AG10803 (cell line): ENCODE measurements around the gene DGCR2.
"Not testable (repeated sequence)": the region's sequence is repeated elsewhere in the genome, so short reads cannot be mapped to it uniquely, and the experiment has no call there.

Experiments used
- DNase-seq: peaks from one replicate; pipeline ENCODE4 v3.0.0; 2010; ENCODE audit warnings: low read depth
- H3K4me3 ChIP-seq: 2 replicates; pipeline ENCODE4 v1.5.1; 2011; ENCODE audit warnings: mild to moderate bottlenecking, low read length, control low read depth
- TF ChIP-seq, protein P1 (sequence below): conservative IDR thresholded peaks from 2 replicates; pipeline ENCODE4 v1.5.1; 2011; ENCODE audit warnings: mild to moderate bottlenecking, low read length, control low read depth, inconsistent platforms

Gene DGCR2

GRCh38 chr22:19057539-19057938 lies 64.7 kb downstream of the DGCR2 start:
- no peak overlapping the region for H3K4me3 ChIP-seq
- DNase-seq: no peak
- TF ChIP-seq, protein P1, sequence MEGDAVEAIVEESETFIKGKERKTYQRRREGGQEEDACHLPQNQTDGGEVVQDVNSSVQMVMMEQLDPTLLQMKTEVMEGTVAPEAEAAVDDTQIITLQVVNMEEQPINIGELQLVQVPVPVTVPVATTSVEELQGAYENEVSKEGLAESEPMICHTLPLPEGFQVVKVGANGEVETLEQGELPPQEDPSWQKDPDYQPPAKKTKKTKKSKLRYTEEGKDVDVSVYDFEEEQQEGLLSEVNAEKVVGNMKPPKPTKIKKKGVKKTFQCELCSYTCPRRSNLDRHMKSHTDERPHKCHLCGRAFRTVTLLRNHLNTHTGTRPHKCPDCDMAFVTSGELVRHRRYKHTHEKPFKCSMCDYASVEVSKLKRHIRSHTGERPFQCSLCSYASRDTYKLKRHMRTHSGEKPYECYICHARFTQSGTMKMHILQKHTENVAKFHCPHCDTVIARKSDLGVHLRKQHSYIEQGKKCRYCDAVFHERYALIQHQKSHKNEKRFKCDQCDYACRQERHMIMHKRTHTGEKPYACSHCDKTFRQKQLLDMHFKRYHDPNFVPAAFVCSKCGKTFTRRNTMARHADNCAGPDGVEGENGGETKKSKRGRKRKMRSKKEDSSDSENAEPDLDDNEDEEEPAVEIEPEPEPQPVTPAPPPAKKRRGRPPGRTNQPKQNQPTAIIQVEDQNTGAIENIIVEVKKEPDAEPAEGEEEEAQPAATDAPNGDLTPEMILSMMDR: no peak

DNA sequence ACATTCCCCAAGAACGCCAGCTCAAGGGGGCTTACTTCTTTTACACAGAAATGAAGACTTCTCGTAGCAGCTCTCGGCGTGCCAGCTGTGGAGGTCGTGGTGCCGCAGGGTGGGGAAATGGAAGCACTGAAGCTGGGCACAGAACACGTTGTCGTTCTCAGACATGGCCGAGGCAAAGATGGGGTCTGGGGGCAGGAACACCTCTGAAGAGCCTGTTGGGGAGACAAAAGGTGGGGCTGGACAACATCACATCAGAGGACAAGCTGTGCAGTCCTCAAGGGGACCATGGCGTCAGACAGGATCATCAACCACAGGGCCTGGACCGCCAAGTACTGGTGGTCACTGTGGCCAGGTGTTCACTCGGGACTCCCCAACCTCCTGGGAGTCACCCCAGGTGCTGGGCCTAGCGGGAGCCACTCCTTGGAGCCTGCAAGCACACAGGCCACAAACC lies 65.2 kb downstream of the DGCR2 start:
- DNase-seq: no peak
- H3K4me3 ChIP-seq: no peak overlapping the region
- TF ChIP-seq, protein P1: no peak

DNA sequence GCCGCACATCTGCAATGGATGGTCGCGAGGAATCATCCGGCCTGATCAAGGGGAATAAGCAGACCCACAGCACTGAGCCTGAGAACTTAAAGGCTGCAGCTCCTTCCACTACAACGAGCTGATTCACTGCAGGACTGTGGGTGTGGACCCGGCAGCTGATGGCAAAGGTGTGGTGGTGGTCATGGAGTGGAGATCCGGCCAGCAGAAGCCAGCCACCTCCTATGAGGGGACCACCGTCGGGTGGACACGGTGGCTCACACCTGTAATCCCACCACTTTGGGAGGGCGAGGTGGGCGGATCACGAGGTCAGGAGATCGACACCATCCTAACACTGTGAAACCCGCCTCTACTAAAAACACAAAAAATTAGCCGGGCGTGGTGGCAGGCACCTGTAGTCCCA lies 66.4 kb downstream of the DGCR2 start:
- H3K4me3 ChIP-seq: no peak overlapping the region
- DNase-seq: no peak
- TF ChIP-seq, protein P1: no peak

GRCh38 chr22:19052941-19053541 lies 69.2 kb downstream of the DGCR2 start:
- H3K4me3 ChIP-seq: no peak overlapping the region
- TF ChIP-seq, protein P1: no peak
- no peak for DNase-seq

DNA sequence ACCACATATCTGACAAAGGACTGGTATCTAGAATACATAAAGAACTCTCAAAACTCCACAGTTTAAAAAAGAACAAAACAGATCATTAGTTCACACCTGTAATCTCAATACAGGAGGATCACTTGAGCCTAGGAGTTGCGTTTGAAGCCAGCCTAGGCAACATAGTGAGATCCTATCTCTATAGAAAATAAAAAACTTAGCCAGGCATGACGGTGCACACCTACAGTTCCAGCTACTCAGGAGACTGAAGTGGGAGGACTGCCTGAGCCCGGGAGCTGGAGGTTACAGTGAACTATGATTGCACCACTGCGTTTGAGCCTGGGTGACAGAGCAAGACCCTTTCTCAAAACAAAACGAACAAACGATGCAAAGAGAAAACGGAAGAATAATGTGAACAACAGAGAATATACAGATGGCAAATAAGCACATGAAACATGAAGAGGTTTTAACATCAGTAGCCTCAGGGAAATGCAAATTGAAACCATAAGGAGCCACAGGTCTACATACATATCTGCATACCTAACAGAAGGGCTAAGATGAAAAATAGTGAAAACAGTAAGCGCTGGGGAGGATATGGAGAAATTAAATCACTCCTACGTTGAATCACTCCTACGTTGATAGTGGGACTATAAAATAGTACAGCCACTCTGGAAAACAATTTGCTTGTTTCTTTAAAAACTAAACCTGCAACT lies 70.7 kb downstream of the DGCR2 start:
- H3K4me3 ChIP-seq: no peak overlapping the region
- no peak for DNase-seq
- TF ChIP-seq, protein P1: no peak

DNA sequence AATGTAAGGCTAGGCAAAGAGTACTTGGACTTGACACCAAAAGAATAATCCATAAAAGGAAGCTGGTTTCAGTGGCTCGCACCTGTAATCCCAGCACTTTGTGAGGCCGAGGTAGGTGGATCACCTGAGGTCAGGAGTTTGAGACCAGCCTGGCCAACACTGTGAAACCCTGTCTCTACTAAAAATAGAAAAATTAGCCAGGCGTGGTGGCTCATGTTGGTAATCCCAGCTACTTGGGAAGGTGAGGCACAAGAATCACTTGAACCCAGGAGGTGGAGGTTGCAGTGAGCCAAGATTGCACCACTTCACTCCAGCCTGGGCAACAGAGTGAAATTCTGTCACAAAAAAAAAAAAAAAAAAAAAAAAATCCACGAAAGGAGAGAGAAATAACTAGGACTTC lies 71.4 kb downstream of the DGCR2 start:
- DNase-seq: not testable (repeated sequence)

GRCh38 chr22:19050117-19050516 lies 72.1 kb downstream of the DGCR2 start:
- TF ChIP-seq, protein P1: no peak
- DNase-seq: no peak
- no peak overlapping the region for H3K4me3 ChIP-seq

More for the DNA sequence above, 71.4 kb downstream of the DGCR2 start:
- H3K4me3 ChIP-seq: not testable (repeated sequence)
